Adrenal gland (tissue), 5 donors: ENCODE data around the gene TMA7.

ENCODE experiments used
- POLR2A ChIP-seq, 2 donors: fragments of 450-650 bp; IDR thresholded peaks; one replicate each; pipeline ENCODE4 v1.6.1; 2017; ENCODE audit warnings: antibody characterized with exemption in 2 of 2, mild to moderate bottlenecking in 2 of 2, moderate library complexity in 1 of 2
- TF ChIP-seq, protein P1 (sequence below), 6 experiments: fragments of 450-650 bp in 4 of 6; fragments of 200-600 bp in 2 of 6; sonication (generic) in 1 of 6; IDR thresholded peaks; 1 replicate in 5 of 6; 2 replicates in 1 of 6; pipeline versions ENCODE4 v1.5.1 to v1.8.0; 2016 to 2021; ENCODE audit warnings: antibody characterized with exemption in 6 of 6, mild to moderate bottlenecking in 2 of 6, moderate library complexity in 1 of 6
- donor health status: DM: no; HTN: no; CAD: no.

DNA sequence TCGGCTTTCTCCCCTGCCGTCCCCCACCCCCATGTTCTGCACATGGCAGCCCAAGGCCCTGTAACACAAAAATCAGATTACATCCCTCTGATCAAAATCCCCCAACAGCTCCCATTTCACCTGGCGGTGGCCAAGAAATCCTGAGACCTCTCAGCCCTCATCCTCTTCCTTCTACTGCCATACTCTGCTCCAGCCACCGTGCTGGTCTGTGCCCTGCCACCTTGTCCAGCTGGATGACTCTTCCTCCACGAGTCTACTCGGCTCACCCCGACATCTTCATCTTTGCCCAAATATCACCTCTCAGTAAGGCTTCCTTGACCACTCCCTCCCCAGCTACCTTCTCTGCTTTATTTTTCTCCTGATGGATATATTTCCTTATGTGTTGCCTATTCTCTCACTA, 3.2 kb upstream of the TMA7 start:
- TF ChIP-seq, protein P1, sequence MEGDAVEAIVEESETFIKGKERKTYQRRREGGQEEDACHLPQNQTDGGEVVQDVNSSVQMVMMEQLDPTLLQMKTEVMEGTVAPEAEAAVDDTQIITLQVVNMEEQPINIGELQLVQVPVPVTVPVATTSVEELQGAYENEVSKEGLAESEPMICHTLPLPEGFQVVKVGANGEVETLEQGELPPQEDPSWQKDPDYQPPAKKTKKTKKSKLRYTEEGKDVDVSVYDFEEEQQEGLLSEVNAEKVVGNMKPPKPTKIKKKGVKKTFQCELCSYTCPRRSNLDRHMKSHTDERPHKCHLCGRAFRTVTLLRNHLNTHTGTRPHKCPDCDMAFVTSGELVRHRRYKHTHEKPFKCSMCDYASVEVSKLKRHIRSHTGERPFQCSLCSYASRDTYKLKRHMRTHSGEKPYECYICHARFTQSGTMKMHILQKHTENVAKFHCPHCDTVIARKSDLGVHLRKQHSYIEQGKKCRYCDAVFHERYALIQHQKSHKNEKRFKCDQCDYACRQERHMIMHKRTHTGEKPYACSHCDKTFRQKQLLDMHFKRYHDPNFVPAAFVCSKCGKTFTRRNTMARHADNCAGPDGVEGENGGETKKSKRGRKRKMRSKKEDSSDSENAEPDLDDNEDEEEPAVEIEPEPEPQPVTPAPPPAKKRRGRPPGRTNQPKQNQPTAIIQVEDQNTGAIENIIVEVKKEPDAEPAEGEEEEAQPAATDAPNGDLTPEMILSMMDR (IDR thresholded peaks at IDR 0.05): no peak
- no peak for TF ChIP-seq POLR2A (IDR thresholded peaks at IDR 0.05)
